ENCODE results near the gene CDC42EP4. TPM values are rescaled to one million over a fixed set of nuclear protein-coding genes. Genes with fewer than 3 reads are reported as not detected.

Gene CDC42EP4
- polyA plus RNA-seq, 1 donor from 2014 or later, result 19.4 TPM

DNA sequence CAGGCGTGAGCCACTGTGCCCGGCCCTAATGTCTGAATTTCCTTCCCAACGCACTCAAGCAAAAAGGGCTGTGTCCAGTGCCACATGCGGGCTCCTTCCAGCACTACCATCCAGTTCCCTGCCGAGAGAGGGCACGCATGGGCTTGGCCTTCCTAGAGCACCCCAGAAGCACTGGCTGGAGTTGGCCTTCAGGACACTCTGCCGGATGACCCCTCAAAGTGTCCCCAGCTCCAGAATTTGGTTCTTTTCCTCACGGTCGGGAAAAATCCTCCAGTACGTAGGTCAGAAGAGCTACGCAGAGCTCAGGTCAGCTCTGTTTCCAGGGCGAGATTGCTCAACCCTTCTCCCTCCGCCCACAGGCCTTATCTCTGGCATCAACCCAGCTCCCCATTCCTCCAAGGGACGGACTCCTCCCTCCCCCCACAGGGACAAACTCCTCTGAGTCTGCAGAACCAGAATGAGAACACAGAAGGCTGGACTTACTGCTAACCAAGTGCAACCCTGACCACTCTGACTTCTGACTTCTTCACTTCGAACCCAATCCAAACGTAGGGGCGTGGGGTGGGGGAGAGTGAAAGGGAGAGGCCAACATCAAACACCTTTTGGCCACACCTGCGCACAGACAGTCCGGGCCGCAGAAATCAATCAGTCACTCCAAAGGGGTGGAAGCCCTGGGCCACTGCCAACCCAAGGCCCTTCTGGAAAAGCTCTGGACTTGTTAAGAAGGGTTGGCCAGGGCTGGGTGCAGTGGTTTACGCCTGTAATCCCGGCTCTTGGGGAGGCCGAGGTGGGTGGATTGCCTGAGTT is 3.6 kb downstream of the CDC42EP4 start:
- H3K9me3 ChIP-seq (ENCODE audit: low read length), result no peaks in the 10 kb centered on the region
- H3K79me2 ChIP-seq (replicated peaks; ENCODE audit: insufficient read depth, low read length), result peaks cover 70% of the 10 kb centered on the region
- no peak overlapping the region for H3K4me3 ChIP-seq (ENCODE audit: low read length)
- no peaks in the 10 kb centered on the region for H4K20me1 ChIP-seq (ENCODE audit: insufficient read depth)
- H3K27ac ChIP-seq (ENCODE audit: low read length), result no peak overlapping the region
- H3K27me3 ChIP-seq (ENCODE audit: insufficient read depth, low read depth, low read length), result no peaks in the 10 kb centered on the region
- no peak overlapping the region for H3K4me2 ChIP-seq (ENCODE audit: low read length)
- no peak for TF ChIP-seq POLR2AphosphoS5 (IDR thresholded peaks at IDR 0.05)
- no peak for TF ChIP-seq MXI1 (conservative IDR thresholded peaks at IDR 0.05; ENCODE audit: poor library complexity, severe bottlenecking)
- no peak for TF ChIP-seq TAF1 (IDR thresholded peaks at IDR 0.05; ENCODE audit: low read depth)
- no peak for TF ChIP-seq EP300 (conservative IDR thresholded peaks at IDR 0.05; ENCODE audit: poor library complexity, severe bottlenecking)
- TF ChIP-seq, protein P1, sequence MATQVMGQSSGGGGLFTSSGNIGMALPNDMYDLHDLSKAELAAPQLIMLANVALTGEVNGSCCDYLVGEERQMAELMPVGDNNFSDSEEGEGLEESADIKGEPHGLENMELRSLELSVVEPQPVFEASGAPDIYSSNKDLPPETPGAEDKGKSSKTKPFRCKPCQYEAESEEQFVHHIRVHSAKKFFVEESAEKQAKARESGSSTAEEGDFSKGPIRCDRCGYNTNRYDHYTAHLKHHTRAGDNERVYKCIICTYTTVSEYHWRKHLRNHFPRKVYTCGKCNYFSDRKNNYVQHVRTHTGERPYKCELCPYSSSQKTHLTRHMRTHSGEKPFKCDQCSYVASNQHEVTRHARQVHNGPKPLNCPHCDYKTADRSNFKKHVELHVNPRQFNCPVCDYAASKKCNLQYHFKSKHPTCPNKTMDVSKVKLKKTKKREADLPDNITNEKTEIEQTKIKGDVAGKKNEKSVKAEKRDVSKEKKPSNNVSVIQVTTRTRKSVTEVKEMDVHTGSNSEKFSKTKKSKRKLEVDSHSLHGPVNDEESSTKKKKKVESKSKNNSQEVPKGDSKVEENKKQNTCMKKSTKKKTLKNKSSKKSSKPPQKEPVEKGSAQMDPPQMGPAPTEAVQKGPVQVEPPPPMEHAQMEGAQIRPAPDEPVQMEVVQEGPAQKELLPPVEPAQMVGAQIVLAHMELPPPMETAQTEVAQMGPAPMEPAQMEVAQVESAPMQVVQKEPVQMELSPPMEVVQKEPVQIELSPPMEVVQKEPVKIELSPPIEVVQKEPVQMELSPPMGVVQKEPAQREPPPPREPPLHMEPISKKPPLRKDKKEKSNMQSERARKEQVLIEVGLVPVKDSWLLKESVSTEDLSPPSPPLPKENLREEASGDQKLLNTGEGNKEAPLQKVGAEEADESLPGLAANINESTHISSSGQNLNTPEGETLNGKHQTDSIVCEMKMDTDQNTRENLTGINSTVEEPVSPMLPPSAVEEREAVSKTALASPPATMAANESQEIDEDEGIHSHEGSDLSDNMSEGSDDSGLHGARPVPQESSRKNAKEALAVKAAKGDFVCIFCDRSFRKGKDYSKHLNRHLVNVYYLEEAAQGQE (IDR thresholded peaks at IDR 0.05; ENCODE audit: borderline replicate concordance), result no peak
- TF ChIP-seq, protein P2, sequence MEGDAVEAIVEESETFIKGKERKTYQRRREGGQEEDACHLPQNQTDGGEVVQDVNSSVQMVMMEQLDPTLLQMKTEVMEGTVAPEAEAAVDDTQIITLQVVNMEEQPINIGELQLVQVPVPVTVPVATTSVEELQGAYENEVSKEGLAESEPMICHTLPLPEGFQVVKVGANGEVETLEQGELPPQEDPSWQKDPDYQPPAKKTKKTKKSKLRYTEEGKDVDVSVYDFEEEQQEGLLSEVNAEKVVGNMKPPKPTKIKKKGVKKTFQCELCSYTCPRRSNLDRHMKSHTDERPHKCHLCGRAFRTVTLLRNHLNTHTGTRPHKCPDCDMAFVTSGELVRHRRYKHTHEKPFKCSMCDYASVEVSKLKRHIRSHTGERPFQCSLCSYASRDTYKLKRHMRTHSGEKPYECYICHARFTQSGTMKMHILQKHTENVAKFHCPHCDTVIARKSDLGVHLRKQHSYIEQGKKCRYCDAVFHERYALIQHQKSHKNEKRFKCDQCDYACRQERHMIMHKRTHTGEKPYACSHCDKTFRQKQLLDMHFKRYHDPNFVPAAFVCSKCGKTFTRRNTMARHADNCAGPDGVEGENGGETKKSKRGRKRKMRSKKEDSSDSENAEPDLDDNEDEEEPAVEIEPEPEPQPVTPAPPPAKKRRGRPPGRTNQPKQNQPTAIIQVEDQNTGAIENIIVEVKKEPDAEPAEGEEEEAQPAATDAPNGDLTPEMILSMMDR (IDR thresholded peaks at IDR 0.05; ENCODE audit: poor library complexity, severe bottlenecking), result no peak
- no peak for TF ChIP-seq EZH2 (IDR thresholded peaks at IDR 0.05; ENCODE audit: borderline replicate concordance, insufficient read depth, low read length, poor library complexity, severe bottlenecking)
- no peak for TF ChIP-seq RAD21 (conservative IDR thresholded peaks at IDR 0.05)
- no peak for TF ChIP-seq SMC3 (conservative IDR thresholded peaks at IDR 0.05; ENCODE audit: poor library complexity)
- H2AFZ ChIP-seq (ENCODE audit: low read depth, low read length), result no peak overlapping the region
- H3K9me2 ChIP-seq (ENCODE audit: insufficient read depth, low read length), result no peaks in the 10 kb centered on the region
- H3K9ac ChIP-seq (ENCODE audit: low read length), result no peak overlapping the region
- no peaks in the 10 kb centered on the region for H3F3A ChIP-seq (ENCODE audit: insufficient read depth, low read length, poor library complexity, severe bottlenecking)
- H3K36me3 ChIP-seq (ENCODE audit: insufficient read depth, low read length), result no peaks in the 10 kb centered on the region

DNA sequence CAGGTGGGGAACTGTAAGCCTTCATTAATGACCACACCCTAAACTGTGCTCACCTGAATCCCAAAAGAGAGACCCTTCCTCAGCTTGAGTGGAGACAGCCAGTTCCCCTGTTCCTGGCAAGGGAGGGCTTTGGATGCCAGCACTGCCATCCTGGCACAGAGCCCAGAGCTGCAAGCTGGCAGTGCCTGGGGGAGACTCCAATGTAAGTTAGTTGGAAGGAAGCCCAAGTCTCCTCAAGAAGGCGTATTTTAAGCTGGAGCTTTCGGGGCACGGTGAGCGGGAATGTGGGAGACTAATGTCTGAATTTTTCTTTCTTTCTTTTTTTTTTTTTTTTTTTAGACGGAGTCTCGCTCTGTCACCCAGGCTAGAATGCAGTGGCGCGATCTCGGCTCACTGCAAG is 4.7 kb downstream of the CDC42EP4 start:
- Histone ChIP-seq H3K4me3 (ENCODE audit: low read length) (no peak overlapping the region), H3F3A (ENCODE audit: insufficient read depth, low read length, poor library complexity, severe bottlenecking) (no peaks in the 10 kb centered on the region), H2AFZ (ENCODE audit: low read depth, low read length) (no peak overlapping the region), H3K27ac (ENCODE audit: low read length) (no peak overlapping the region), H3K27me3 (ENCODE audit: insufficient read depth, low read depth, low read length) (no peaks in the 10 kb centered on the region), H4K20me1 (ENCODE audit: insufficient read depth) (no peaks in the 10 kb centered on the region), H3K9ac (ENCODE audit: low read length) (no peak overlapping the region), H3K79me2 (replicated peaks; ENCODE audit: insufficient read depth, low read length) (peaks cover 76% of the 10 kb centered on the region), H3K36me3 (ENCODE audit: insufficient read depth, low read length) (no peaks in the 10 kb centered on the region), H3K9me3 (ENCODE audit: low read length) (no peaks in the 10 kb centered on the region), H3K4me2 (ENCODE audit: low read length) (no peak overlapping the region), H3K9me2 (ENCODE audit: insufficient read depth, low read length) (no peaks in the 10 kb centered on the region)
- TF ChIP-seq TAF1 (IDR thresholded peaks at IDR 0.05; ENCODE audit: low read depth), result no peak
- TF ChIP-seq EP300 (conservative IDR thresholded peaks at IDR 0.05; ENCODE audit: poor library complexity, severe bottlenecking), result no peak
- TF ChIP-seq, protein P1 (IDR thresholded peaks at IDR 0.05; ENCODE audit: borderline replicate concordance), result no peak

Data from neural cell (in vitro differentiated cells).